ENCODE data around the gene PTPRK. TPM values are rescaled to one million over a fixed set of nuclear protein-coding genes. Genes with fewer than 3 reads are reported as not detected.

Gene PTPRK
- total and polyA plus RNA-seq, 10 of the 15 experiments (the other 5 are each of a cell fraction or from before 2014, with no cell fraction given) = 0.23 to 1.9 (median 0.55) TPM

GRCh38 chr6:128357392-128358130 is 162.8 kb downstream of the PTPRK start:
- FAIRE-seq (no peak), ATAC-seq (no peak), DNase-seq (ENCODE audit: low read depth, low spot score) (no peak)
- TF ChIP-seq HDGF (IDR thresholded peaks at IDR 0.05) (no peak), ATF7 (IDR thresholded peaks at IDR 0.05; ENCODE audit: low read depth) (no peak), RBBP5 (conservative IDR thresholded peaks at IDR 0.05) (no peak), ASH2L (IDR thresholded peaks at IDR 0.05; ENCODE audit: borderline replicate concordance, low read depth) (no peak), ZNF592 (IDR thresholded peaks at IDR 0.05) (no peak), TARDBP (IDR thresholded peaks at IDR 0.05; ENCODE audit: borderline replicate concordance) (no peak), SPI1 (IDR thresholded peaks at IDR 0.05; ENCODE audit: borderline replicate concordance, insufficient read depth, low read depth, low read length) (no peak), SREBF1 (IDR thresholded peaks at IDR 0.05; ENCODE audit: low read length) (no peak), NKRF (conservative IDR thresholded peaks at IDR 0.05) (no peak), ZNF384 (IDR thresholded peaks at IDR 0.05; ENCODE audit: borderline replicate concordance, low read depth, low read length) (no peak), SUZ12 (IDR thresholded peaks at IDR 0.05; ENCODE audit: unreplicated experiment) (no peak), PAX5 (IDR thresholded peaks at IDR 0.05; ENCODE audit: borderline replicate concordance, low read depth, low read length) (no peak), SP1 (IDR thresholded peaks at IDR 0.05; ENCODE audit: low read depth, low read length) (no peak), E2F8 (IDR thresholded peaks at IDR 0.05; ENCODE audit: low read depth, partially characterized antibody) (no peak), CHD4 (IDR thresholded peaks at IDR 0.05) (no peak)
- H3K27ac ChIP-seq (ENCODE audit: control insufficient read depth, insufficient read depth) = no peak overlapping the region
- no TSS peak for BruUV-seq (replicated peaks)
- ChIA-PET POLR2A (no interaction called here), CTCF (no interaction called here), SMC1A (ENCODE audit: uncharacterized antibody, unreplicated experiment) (no interaction called here), RAD21 (ENCODE audit: unreplicated experiment) (no interaction called here)
- no peaks in the 10 kb centered on the region for H4K20me1 ChIP-seq (ENCODE audit: control insufficient read depth, insufficient read depth)
- H3K36me3 ChIP-seq (ENCODE audit: control insufficient read depth in 2 of 2, insufficient read depth in 2 of 2, low read length in 1 of 2) = no peaks in the 10 kb centered on the region
- H3K4me1 ChIP-seq (ENCODE audit: control insufficient read depth, insufficient read depth, low read length) = no peaks in the 10 kb centered on the region
- WGBS (ENCODE audit: insufficient coverage, insufficient replicate concordance, low lambda C conversion rate, missing lambda C conversion rate) = 0% methylated on average over 3 of the region's 3 CpGs
- in situ Hi-C loops (cut with MboI) (no loop called here), intact Hi-C loops (cut with micrococcal nuclease; ENCODE audit: unreplicated experiment) (no loop called here)
- no peak overlapping the region for H2AFZ ChIP-seq (ENCODE audit: control insufficient read depth, low read depth, low read length)
- no peak overlapping the region for H3K9ac ChIP-seq (ENCODE audit: control insufficient read depth, insufficient read depth, low read length)
- H3K4me2 ChIP-seq (ENCODE audit: control insufficient read depth, insufficient read depth) = no peak overlapping the region
- no peaks in the 10 kb centered on the region for H3K27me3 ChIP-seq (replicated peaks in 1 of 2; ENCODE audit: control insufficient read depth in 2 of 2, insufficient read depth in 2 of 2, low read length in 1 of 2)
- H3K4me3 ChIP-seq = no peak overlapping the region
- no peaks in the 10 kb centered on the region for H3K9me3 ChIP-seq (replicated peaks; ENCODE audit: control insufficient read depth, insufficient read depth, low read length)
- no peaks in the 10 kb centered on the region for H3K79me2 ChIP-seq (ENCODE audit: control insufficient read depth, insufficient read depth, low read length)

All from GM12878 (cell line).